ENCODE measurements around the gene YRDC. TPM values are rescaled to one million over a fixed set of nuclear protein-coding genes. Genes with fewer than 3 reads are reported as not detected.

Gene YRDC
- total RNA-seq, 4 donors from 2014 or later: 8.5 to 12.0 (median 10.5) TPM

GRCh38 chr1:37795340-37796125 is 12.5 kb downstream of the YRDC start:
- H3K9me3 ChIP-seq: no peaks in the 10 kb centered on the region
- peaks cover 0 to 4% of the 10 kb centered on the region in 2 donors for H3K4me1 ChIP-seq
- no peak for TF ChIP-seq POLR2A (IDR thresholded peaks at IDR 0.05)
- TF ChIP-seq CTCF (IDR thresholded peaks at IDR 0.05): no peak
- no peaks in the 10 kb centered on the region for H3K27me3 ChIP-seq
- no peak overlapping the region for H3K4me3 ChIP-seq
- DNase-seq: peak in 1 of 2 donors; percentile 41
- intact Hi-C loops (cut with DNase I; ENCODE audit: low total_unique reads): no loop called here
- H3K27ac ChIP-seq: no peak overlapping the region
- H3K36me3 ChIP-seq: no peaks in the 10 kb centered on the region

DNA sequence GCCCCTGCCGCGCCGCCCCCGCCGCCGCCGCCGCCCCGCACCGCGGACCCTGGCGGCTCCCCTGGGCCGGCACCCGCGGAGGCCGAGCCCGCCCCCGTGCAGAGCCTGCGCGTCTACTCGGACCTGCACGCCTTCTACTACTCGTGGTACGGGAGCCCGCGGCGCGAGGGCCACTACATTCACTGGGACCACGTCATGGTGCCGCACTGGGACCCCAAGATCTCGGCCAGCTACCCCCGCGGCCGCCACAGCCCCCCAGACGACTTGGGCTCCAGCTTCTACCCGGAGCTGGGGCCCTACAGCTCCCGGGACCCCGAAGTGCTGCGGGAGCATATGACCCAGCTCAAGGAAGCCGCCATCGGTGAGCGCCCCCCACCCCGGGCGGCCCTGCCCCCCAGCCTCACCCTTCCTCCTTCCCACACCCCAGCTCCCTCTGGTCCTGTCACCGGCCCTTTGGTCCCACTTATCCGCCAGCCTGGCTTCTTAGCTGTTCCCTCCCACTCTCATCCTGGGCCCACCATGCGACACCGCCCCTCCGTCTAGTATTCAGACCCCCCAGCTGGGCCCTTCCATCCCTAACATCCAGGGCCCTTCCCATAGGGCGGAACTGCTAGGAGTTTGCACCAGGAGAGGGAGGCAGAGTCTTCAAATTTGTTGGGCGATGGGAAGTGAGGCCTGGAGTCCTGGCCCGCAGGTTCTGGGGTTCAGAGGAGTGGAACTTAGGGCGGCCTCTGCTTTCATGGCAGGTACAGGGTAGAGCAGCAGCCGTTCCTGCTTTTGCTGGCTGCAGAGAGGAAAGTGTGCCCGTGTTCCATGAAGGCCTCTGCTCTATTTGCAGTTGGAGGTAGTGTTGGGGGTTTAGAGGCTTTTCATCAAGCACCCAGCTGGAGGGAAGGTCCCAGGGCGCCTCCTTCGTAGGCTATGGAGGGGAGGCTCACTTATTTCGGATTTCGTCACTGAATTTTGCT is 13.4 kb downstream of the YRDC start:
- no peaks in the 10 kb centered on the region for H3K9me3 ChIP-seq
- peaks cover 0 to 4% of the 10 kb centered on the region in 2 donors for H3K4me1 ChIP-seq
- H3K36me3 ChIP-seq: no peaks in the 10 kb centered on the region
- TF ChIP-seq POLR2A (IDR thresholded peaks at IDR 0.05) (no peak), CTCF (IDR thresholded peaks at IDR 0.05) (no peak)
- no peak overlapping the region for H3K27ac ChIP-seq
- H3K27me3 ChIP-seq: no peaks in the 10 kb centered on the region
- intact Hi-C loops (cut with DNase I; ENCODE audit: low total_unique reads): no loop called here
- peak overlapping the region in 1 of 2 donors; percentile 54 for H3K4me3 ChIP-seq
- DNase-seq: no peak

GRCh38 chr1:37793773-37794371 is 14.1 kb downstream of the YRDC start, which contains the start of gene MANEAL:
Gene MANEAL, plus strand, starts transcription at chr1:37793847. Its CDS starts 336 bp downstream, at chr1:37794183.
- Histone ChIP-seq H3K4me3 (peak within 1 kb of the TSS; percentile 32 to 54), H3K27ac (no peak within 1 kb of the TSS), H3K27me3 (no peaks in the 10 kb centered on the region), H3K36me3 (no peaks in the 10 kb centered on the region), H3K9me3 (no peaks in the 10 kb centered on the region), H3K4me1 (peaks cover 0 to 4% of the 10 kb centered on the region in 2 donors)
- intact Hi-C loops (cut with DNase I; ENCODE audit: low total_unique reads): no loop called here
- no peak for DNase-seq
- TF ChIP-seq CTCF (IDR thresholded peaks at IDR 0.05): no peak
- no peak for TF ChIP-seq POLR2A (IDR thresholded peaks at IDR 0.05)

DNA sequence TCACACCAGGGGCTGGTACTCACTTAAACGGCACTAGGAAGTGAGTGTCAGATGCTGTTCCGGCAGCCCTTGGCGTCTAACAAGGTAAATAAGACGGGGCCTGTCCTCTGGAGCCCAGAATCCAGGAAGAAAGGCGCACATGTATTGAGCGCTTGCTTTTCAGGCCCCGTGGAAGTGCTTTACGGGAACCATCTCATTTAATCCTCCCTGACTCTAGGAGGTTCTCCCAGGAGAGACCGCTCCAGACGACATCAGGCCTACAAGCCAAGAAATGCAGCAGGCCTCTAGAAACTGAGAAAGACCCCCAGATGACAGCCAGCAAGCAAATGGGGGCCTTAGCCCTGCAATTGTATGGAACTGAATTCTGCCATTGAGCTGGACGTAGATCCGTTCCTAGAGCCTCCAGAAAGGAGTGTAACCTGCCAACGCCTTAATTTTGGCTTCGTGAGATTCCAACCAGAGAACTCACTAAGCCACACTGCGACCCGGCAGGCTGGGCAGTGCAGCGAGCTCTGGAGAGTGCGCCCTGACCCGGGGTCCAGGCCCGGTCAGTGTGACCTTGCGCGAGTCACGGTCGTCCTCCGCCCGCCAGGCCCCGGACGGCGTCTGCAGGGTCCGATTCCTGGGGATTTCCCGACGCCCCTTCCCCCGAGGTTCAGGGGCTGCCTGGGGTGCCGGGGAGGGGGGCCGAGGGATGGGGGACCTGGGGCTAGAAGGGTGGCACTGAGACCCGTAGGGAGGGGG is 14.9 kb downstream of the YRDC start:
- H3K4me1 ChIP-seq: peaks cover 0 to 4% of the 10 kb centered on the region in 2 donors
- no peak for TF ChIP-seq CTCF (IDR thresholded peaks at IDR 0.05)
- no peak for TF ChIP-seq POLR2A (IDR thresholded peaks at IDR 0.05)
- H3K27me3 ChIP-seq: no peaks in the 10 kb centered on the region
- H3K9me3 ChIP-seq: no peaks in the 10 kb centered on the region
- H3K36me3 ChIP-seq: no peaks in the 10 kb centered on the region
- H3K27ac ChIP-seq: no peak overlapping the region
- intact Hi-C loops (cut with DNase I; ENCODE audit: low total_unique reads): no loop called here
- DNase-seq: no peak
- H3K4me3 ChIP-seq: peak overlapping the region; percentile 32 to 54

Data from uterus (tissue), 4 donors.